Daoy (cell line): ENCODE results near the gene CTDNEP1. TPM values are rescaled to one million over a fixed set of nuclear protein-coding genes. Genes with fewer than 3 reads are reported as not detected.

ENCODE experiments used
- DNase-seq: peaks from one replicate; pipeline ENCODE4 v3.0.0-alpha.2; 2015; ENCODE audit warnings: low read depth
- total RNA-seq: library from RNA; depleted of rRNA; stranded (reverse); fragments of >200 nt; shearing (Covaris generic); gene quantifications from 2 replicates; pipeline ENCODE4 v1.2.3, GENCODE V29; 2014; rRNA removed

CTDNEP1 gene
- total RNA-seq, 1 experiment from 2014 or later, result 25.5 TPM

GRCh38 chr17:7215652-7216180 is 35.8 kb downstream of the CTDNEP1 start:
- DNase-seq, result peak; percentile 37

GRCh38 chr17:7215136-7215638 is 36.3 kb downstream of the CTDNEP1 start:
- no peak for DNase-seq

GRCh38 chr17:7214300-7215135 is 37.0 kb downstream of the CTDNEP1 start:
- peak; percentile 99 for DNase-seq

- DNase-seq, result peak; percentile 80
Measured at GRCh38 chr17:7213895-7214299, 37.6 kb downstream of the CTDNEP1 start.

- no peak for DNase-seq
Measured at GRCh38 chr17:7211491-7212273, 39.9 kb downstream of the CTDNEP1 start.

- no peak for DNase-seq
Measured at GRCh38 chr17:7208754-7209460, 42.6 kb downstream of the CTDNEP1 start.

GRCh38 chr17:7208027-7208571 is 43.4 kb downstream of the CTDNEP1 start:
- DNase-seq, result no peak

- DNase-seq, result no peak
Measured at GRCh38 chr17:7207120-7208001, 44.2 kb downstream of the CTDNEP1 start.

GRCh38 chr17:7205561-7205960 is 46.0 kb downstream of the CTDNEP1 start:
- no peak for DNase-seq

GRCh38 chr17:7204828-7205461 is 46.6 kb downstream of the CTDNEP1 start:
- DNase-seq, result peak; percentile 81

GRCh38 chr17:7204336-7204735 is 47.2 kb downstream of the CTDNEP1 start:
- no peak for DNase-seq

- DNase-seq, result no peak
Measured at GRCh38 chr17:7203391-7203790, 48.1 kb downstream of the CTDNEP1 start.

GRCh38 chr17:7196651-7197401 is 54.7 kb downstream of the CTDNEP1 start:
- DNase-seq, result no peak

GRCh38 chr17:7195971-7196370 is 55.6 kb downstream of the CTDNEP1 start:
- no peak for DNase-seq

Other genes starting within 250 kb of the CTDNEP1 start
- gene RNASEK, start 239.1 kb downstream of the CTDNEP1 start, total RNA-seq, result 72.7 and 82.3 TPM in 2 replicates
- not detected in 2 replicates for gene BCL6B, start 228.7 kb downstream of the CTDNEP1 start, total RNA-seq
- gene SLC16A13, start 215.7 kb downstream of the CTDNEP1 start, total RNA-seq, result 0.34 TPM in 1 of 2 replicates, not detected in the other
- not detected in 2 replicates for gene SLC16A11, start 207.6 kb downstream of the CTDNEP1 start, total RNA-seq
- gene CLEC10A, start 171.5 kb downstream of the CTDNEP1 start, total RNA-seq, result not detected in 2 replicates
- gene ASGR2, start 136.9 kb downstream of the CTDNEP1 start, total RNA-seq, result not detected in 2 replicates
- 0.29 and 1.2 TPM in 2 replicates for gene ASGR1, start 72.4 kb downstream of the CTDNEP1 start, total RNA-seq
- 3.1 and 4.4 TPM in 2 replicates for gene DLG4, start 31.9 kb downstream of the CTDNEP1 start, total RNA-seq
- gene ACADVL, start 31.8 kb downstream of the CTDNEP1 start, total RNA-seq, result 306 and 420 TPM in 2 replicates
- gene DVL2, start 17.2 kb downstream of the CTDNEP1 start, total RNA-seq, result 22.2 and 42.7 TPM in 2 replicates
- 44.5 and 54.8 TPM in 2 replicates for gene PHF23, start 12.3 kb downstream of the CTDNEP1 start, total RNA-seq
- 108 and 113 TPM in 2 replicates for gene GABARAP, start 9.3 kb downstream of the CTDNEP1 start, total RNA-seq
- 34.9 and 50.3 TPM in 2 replicates for gene ELP5, start 481 bp upstream of the CTDNEP1 start, total RNA-seq
- not detected in 2 replicates for gene CLDN7, start 10.7 kb upstream of the CTDNEP1 start, total RNA-seq
- 0.06 TPM in 1 of 2 replicates, not detected in the other for gene SLC2A4, start 30.0 kb upstream of the CTDNEP1 start, total RNA-seq
- 0.15 and 2.4 TPM in 2 replicates for gene YBX2, start 42.9 kb upstream of the CTDNEP1 start, total RNA-seq
- gene EIF5A, start 55.9 kb upstream of the CTDNEP1 start, total RNA-seq, result 861 and 1,090 TPM in 2 replicates
- gene GPS2, start 63.6 kb upstream of the CTDNEP1 start, total RNA-seq, result 84.3 and 91.6 TPM in 2 replicates
- 15.3 and 17.0 TPM in 2 replicates for gene NEURL4, start 77.6 kb upstream of the CTDNEP1 start, total RNA-seq
- 2.7 TPM in 1 of 2 replicates, not detected in the other for gene ACAP1, start 84.8 kb upstream of the CTDNEP1 start, total RNA-seq
- 2.1 and 3.7 TPM in 2 replicates for gene KCTD11, start 100.4 kb upstream of the CTDNEP1 start, total RNA-seq
- not detected in 2 replicates for gene TMEM95, start 103.4 kb upstream of the CTDNEP1 start, total RNA-seq
- 2.6 and 4.5 TPM in 2 replicates for gene TNK1, start 129.4 kb upstream of the CTDNEP1 start, total RNA-seq
- gene PLSCR3, start 142.8 kb upstream of the CTDNEP1 start, total RNA-seq, result 14.1 TPM in 2 replicates
- gene TMEM256, start 152.4 kb upstream of the CTDNEP1 start, total RNA-seq, result 43.7 and 68.8 TPM in 2 replicates
- gene NLGN2, start 156.1 kb upstream of the CTDNEP1 start, total RNA-seq, result 1.4 and 1.9 TPM in 2 replicates
- not detected in 2 replicates for gene SPEM1, start 168.6 kb upstream of the CTDNEP1 start, total RNA-seq
- not detected in 2 replicates for gene SPEM2, start 173.9 kb upstream of the CTDNEP1 start, total RNA-seq
- not detected in 2 replicates for gene SPEM3, start 177.1 kb upstream of the CTDNEP1 start, total RNA-seq
- gene TMEM102, start 183.7 kb upstream of the CTDNEP1 start, total RNA-seq, result 2.3 and 6.6 TPM in 2 replicates
- gene FGF11, start 187.8 kb upstream of the CTDNEP1 start, total RNA-seq, result 1.5 and 3.0 TPM in 2 replicates
- gene CHRNB1, start 193.3 kb upstream of the CTDNEP1 start, total RNA-seq, result 7.0 and 8.6 TPM in 2 replicates
- gene ZBTB4, start 227.9 kb upstream of the CTDNEP1 start, total RNA-seq, result 6.1 and 6.5 TPM in 2 replicates
- 0.06 TPM in 1 of 2 replicates, not detected in the other for gene SLC35G6, start 229.7 kb upstream of the CTDNEP1 start, total RNA-seq
- 56.2 and 74.4 TPM in 2 replicates for gene POLR2A, start 232.6 kb upstream of the CTDNEP1 start, total RNA-seq